Neuron (in vitro differentiated cells): Measurements from ENCODE around the gene TIMP3.

Experiments used
- H2AFZ ChIP-seq: one replicate; pipeline ENCODE4 v1.6.1; 2013; ENCODE audit warnings: low read depth, mild to moderate bottlenecking, inconsistent platforms, low read length, moderate library complexity
- H3K27me3 ChIP-seq: one replicate; pipeline ENCODE4 v1.6.1; 2013; ENCODE audit warnings: low read length; ENCODE audit not compliant: insufficient read depth
- H3K36me3 ChIP-seq: one replicate; pipeline ENCODE4 v1.6.1; 2013; ENCODE audit warnings: low read length; ENCODE audit not compliant: insufficient read depth
- H3K4me1 ChIP-seq: one replicate; pipeline ENCODE4 v1.6.1; 2013; ENCODE audit warnings: low read length; ENCODE audit not compliant: insufficient read depth
- H3K4me3 ChIP-seq: 2 replicates; pipeline ENCODE4 v1.5.1; 2013; ENCODE audit warnings: mild to moderate bottlenecking, low read length, moderate library complexity
- H3K9me3 ChIP-seq: one replicate; pipeline ENCODE4 v1.6.1; 2013; ENCODE audit warnings: low read length

Gene TIMP3

GRCh38 chr22:32911503-32911902 lies 110.0 kb downstream of the TIMP3 start:
- no peaks in the 10 kb centered on the region for H3K27me3 ChIP-seq
- peaks cover 7% of the 10 kb centered on the region for H3K4me1 ChIP-seq

More at GRCh38 chr22:32911503-32911902, 110.0 kb downstream of the TIMP3 start:
- Histone ChIP-seq H3K4me3 (no peak overlapping the region), H3K9me3 (no peaks in the 10 kb centered on the region), H2AFZ (no peak overlapping the region), H3K36me3 (no peaks in the 10 kb centered on the region)
